ENCODE measurements around the gene ADAMTSL2. TPM values are rescaled to one million over a fixed set of nuclear protein-coding genes. Genes with fewer than 3 reads are reported as not detected.

The ADAMTSL2 gene
- polyA plus RNA-seq, 2 of the 4 experiments (the other 2 are of a cell fraction), result not detected

- POLR2A ChIA-PET, result no interaction called here
Measured at GRCh38 chr9:133539991-133540697, 5.6 kb downstream of the ADAMTSL2 start.

More at GRCh38 chr9:133539991-133540697, 5.6 kb downstream of the ADAMTSL2 start:
- TF ChIP-seq CHD2 (IDR thresholded peaks at IDR 0.05; ENCODE audit: low read length, partially characterized antibody) (no peak), HMGXB4 (CRISPR knock-in tag; IDR thresholded peaks at IDR 0.05; ENCODE audit: borderline replicate concordance) (no peak), HOXB13 (CRISPR knock-in tag; IDR thresholded peaks at IDR 0.05; ENCODE audit: low read depth) (no peak), RAD21 (conservative IDR thresholded peaks at IDR 0.05 in 1 of 2, IDR thresholded peaks at IDR 0.05 in 1 of 2) (no peak), ELK1 (IDR thresholded peaks at IDR 0.05; ENCODE audit: low read depth, low read length) (no peak), JUN (IDR thresholded peaks at IDR 0.05) (no peak), HOXA7 (CRISPR knock-in tag; IDR thresholded peaks at IDR 0.05) (no peak), BCL3 (IDR thresholded peaks at IDR 0.05) (no peak), HEYL (CRISPR knock-in tag; IDR thresholded peaks at IDR 0.05) (no peak), SMC3 (IDR thresholded peaks at IDR 0.05) (no peak), CEBPB (IDR thresholded peaks at IDR 0.05) (no peak), CBX2 (IDR thresholded peaks at IDR 0.05; ENCODE audit: borderline replicate concordance, low read depth) (no peak), TP53 (CRISPR knock-in tag; IDR thresholded peaks at IDR 0.05) (no peak), RNF2 (IDR thresholded peaks at IDR 0.05; ENCODE audit: borderline replicate concordance, low read depth) (no peak), EP300 (IDR thresholded peaks at IDR 0.05) (no peak), RCOR1 (IDR thresholded peaks at IDR 0.05; ENCODE audit: low read depth, low read length) (no peak), NR3C1 (IDR thresholded peaks at IDR 0.05) (no peak), PBX3 (IDR thresholded peaks at IDR 0.05) (no peak), CTCF (IDR thresholded peaks at IDR 0.05) (no peak), KDM1A (IDR thresholded peaks at IDR 0.05; ENCODE audit: low read depth) (no peak)
- FAIRE-seq (no peak), ATAC-seq (no peak), DNase-seq (ENCODE audit: low read depth in 1 of 2, low spot score in 1 of 2) (no peak)
- Histone ChIP-seq H3K4me3 (no peak overlapping the region), H3K4me2 (no peak overlapping the region), H3K9me3 (no peaks in the 10 kb centered on the region), H3K27ac (no peak overlapping the region), H3K4me1 (no peaks in the 10 kb centered on the region)
- WGBS (ENCODE audit: missing lambda C conversion rate), result 81% methylated on average over 10 of the region's 22 CpGs
- CTCF ChIA-PET, result interaction anchor here (1.0 to 1.5 kb wide), 4 partner anchors 10 to 203 kb away, joined by 3 read pairs; no protein-coding TSS in a partner anchor
